GM21737 (cell line): Measurements from ENCODE around the gene FAM53B.

Source experiments
- ATAC-seq: cut with Tn5 transposase; IDR thresholded peaks from one replicate; pipeline ENCODE4 v1.9.1; 2021; ENCODE audit warnings: mild to moderate bottlenecking, moderate library complexity; ENCODE audit not compliant: unreplicated experiment

FAM53B gene

DNA sequence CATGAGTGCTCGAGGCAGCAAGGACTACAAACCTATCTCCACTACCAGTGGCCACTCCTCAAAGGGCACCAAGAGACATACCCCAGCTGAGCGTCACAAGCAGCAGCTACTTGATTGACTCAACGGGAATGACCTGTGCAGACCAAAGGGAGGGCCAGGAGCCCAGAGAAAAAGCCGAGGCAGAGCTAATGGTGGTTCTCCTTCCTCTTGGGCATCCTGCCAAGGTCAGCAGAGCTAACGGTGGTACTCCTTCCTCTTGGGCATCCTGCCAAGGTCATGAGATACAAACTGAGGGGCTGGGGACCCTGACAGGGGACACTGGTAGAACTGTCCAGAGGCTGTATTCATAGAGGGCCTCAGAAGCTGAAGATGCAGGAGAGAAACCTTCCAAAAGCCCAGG lies 60.4 kb downstream of the FAM53B start:
- no peak for ATAC-seq

DNA sequence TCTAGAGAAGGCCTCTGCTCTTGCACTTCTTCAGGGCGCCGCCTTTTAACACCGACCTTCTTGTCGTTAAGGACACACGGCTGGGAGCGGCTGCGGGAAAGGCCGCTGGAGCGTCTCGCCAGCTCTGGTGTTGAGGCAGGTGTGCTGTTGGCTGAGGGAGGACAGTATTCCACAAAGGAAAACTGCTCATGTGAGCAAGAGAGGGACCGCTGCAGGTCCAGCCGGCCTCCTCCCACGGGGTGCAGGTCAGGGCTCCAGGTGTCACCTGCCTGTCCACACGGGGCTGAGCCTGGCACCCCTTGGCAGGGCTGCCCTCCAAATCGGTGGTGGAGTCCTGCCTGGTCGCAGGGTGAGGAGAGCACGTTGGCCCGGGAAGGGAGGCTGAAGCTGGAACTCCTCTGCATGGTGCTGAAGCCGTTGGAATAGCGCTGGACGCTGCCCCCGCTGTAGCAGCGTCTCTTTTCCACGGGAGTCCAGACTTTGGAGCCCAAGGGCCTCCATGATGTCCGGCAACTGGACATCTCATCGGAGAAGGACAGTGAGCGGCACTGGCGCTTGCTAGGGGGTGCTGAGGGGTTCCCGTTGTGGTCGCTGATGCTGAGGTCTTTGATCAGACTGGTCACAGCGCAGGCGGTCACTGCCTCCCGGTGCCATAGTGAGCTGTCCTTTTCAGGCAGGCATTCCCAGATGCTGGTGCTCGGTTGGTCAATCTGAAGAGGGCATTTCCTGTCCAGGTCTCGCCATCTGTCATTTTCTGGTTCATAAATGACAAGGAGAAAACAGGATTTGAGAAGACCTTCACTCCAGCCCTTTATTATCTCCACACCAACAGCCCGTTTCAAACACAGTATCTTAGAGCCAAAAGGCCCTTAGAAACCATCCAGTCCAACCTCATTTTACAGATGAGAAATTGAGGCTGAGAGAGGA lies 62.3 kb downstream of the FAM53B start:
- no peak for ATAC-seq

DNA sequence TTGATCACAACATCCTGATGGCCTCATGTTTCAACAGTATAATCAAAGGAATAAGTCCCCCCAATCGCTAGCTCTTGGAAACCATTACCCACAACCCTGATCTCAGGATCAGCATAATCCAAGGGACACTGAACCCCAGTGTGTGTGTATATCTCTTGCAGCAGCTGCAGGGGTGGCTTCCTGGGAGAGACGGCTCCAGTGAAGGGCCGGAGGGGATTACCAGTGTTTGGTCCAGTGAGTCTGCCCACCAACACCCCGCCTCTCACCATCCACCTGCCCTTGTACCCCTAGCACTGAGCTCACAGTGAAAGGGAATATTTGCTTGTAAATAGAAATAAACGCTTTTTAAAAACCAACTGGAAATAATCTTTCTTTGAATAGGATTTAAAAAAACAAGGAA lies 63.1 kb downstream of the FAM53B start:
- ATAC-seq: no peak

DNA sequence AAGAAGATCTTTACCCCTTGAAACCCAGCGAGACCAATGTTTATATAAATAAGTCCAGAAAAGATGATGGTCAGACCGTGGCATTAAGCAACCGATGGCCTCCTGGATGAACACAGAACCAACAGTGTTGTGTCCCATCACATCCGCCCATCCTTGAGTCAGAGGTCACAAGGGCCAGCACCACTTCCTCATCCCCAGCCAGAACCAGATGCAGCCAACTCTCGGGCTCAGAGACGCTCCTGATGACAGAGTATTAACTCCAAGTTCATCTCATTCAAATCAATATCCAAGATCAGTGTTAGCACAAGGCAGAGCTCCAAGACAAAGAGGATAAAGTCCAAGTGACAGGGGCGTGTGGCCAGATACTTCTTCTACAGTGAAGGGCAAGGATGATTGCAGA lies 63.5 kb downstream of the FAM53B start:
- no peak for ATAC-seq

DNA sequence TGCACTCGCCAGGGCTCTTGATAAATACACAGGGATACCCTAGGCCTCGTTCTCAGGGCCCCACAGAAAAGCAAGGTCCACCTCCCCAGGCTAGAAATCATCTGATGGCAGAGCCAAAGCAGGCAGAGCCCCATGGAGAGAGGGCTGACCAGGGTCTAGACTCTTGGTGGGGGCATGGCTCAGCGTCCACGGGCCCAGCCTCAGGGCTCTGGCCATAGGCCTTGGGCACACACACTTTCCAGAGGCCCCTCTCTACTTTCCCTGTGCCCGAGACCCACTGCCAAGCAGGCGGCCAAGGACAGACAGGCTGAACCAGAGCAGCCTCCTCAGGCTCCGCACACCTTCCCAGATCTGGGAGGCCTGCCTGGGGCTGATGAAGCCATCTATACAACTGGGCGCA lies 64.8 kb downstream of the FAM53B start:
- ATAC-seq: no peak

DNA sequence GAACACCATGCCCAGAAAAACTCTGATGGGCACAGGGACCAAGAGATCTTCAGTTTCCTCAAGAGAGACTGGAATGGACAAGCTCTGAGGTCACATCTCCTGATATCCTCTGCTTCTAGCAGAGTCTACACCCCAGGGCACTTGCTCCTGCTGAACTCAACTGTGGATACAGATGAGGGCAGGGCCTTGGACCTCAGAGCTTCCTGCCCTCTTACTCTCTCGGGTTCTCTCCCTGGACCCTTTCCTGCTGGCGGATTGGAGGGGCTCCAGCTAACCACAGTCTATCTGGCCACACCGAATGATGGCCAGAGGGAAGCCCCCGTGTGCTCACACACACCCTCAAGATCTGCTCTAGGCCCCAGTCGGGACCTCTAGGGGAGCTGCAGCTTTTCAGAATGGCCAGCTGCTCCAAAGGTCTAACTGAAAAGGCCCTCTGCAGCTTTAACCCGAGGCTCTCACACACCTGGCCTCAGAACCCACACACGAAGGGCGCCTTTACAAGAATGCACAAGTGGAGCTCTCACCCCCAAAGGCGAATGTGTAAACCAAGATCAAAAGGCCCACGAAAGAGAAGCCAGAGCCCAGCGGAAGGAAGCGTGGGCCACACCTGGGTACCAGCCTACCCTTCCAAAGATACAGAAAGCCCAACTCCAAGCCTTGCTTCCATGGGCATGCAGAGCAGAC lies 65.5 kb downstream of the FAM53B start:
- no peak for ATAC-seq

DNA sequence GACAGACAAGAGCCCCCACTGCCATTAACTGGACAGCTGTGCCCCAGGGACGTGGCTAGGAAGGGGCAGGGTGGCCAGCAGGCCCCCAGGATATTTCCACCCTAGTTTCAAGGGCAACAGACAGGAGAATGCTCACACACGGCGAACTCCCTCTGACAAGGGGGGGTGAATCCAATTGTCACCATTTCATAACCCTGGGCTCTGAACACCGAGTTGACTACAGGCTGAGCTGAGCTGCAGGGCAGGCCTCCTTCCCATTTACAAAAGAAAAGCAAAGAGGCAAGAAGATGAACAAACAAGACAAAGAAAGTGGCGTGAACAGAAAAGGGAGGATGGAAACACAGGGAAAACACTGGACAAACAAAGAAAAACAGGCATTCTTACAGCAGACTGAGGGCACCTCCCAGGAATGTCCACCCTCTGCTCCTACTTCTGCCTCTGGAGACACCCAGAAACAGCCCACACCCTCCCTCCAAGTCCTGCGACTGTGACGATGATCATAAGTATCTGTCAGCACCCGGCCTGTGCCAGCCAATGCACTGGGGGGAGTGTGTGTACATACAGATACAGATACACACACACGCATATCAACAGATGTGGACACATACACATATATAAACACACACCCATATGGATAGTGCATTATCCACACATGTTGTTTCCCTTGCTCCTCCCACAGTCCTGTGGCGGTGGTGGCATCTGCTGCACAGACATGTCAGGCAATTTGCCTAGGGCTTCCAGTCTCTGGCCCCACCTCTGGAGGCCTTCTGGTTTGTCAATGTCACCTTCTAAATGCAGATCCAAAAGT lies 66.2 kb downstream of the FAM53B start:
- no peak for ATAC-seq

DNA sequence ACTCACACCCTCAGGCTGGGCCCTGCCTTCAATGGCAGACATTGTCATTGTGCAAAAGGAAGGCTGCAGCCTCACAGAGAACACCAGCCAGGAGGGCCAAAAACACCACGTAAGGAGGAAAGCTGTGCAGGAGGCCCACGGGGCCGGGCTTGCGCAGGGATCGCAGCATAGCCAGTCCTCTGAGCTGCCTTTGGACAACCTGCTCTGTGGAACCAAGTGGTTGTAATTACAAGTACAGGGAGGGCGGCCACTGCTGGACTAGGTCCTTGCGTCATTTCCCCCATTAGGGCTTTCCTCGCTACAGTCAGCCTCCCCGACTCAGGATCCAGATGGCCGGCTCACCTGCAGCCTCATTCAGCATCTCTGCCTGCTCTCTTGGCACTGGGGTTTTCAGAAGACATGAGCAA lies 66.9 kb downstream of the FAM53B start:
- ATAC-seq: no peak

DNA sequence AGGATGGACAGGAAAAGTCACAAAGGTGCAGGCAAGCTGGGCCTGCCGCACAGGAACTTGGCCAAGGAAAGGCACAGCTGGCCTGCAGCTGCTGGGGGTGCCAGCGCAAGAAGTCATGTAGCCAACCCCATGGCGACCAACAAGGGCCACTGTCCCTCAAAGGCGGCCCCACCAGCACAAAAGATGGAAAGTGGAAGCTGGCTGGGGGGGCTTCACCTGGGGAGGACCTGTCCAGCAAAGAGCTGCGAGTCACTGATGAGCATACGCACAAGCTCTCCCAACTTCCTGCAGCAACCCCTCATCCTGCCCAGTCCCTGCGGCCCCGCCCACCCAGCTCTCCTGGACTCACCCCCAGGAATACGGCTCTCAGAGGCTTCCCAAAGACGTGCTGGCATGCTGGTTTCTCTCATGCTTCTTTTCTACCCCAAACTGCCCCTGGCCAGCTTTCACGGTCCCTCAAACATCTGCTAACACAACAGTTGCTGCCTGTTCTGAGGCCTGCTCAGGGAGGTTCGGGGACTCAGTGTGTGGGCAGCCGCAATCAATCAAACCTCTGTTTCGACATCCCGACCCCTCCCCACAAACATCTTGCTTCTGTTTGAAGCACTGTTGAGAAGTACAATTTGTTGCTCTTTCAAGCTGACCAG lies 67.6 kb downstream of the FAM53B start:
- ATAC-seq: no peak

DNA sequence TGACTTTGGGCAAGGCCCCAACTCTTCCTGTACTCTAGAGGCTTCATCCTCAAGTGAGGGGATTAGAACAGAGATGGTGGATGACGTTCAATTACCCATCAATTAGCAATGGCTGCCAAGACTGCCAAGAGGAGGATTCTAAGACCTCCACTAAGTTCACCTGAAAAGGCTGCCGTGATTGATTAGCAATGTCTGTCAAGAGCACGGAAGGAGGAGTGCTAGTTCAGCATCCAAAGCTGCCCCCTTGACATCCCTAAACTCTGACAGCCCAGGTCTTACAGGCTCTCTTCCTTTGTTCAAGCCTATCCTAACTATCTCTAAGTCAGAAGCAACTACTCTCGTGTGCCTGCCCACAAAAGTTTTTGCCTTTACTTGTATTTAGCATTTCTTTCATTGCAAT lies 68.4 kb downstream of the FAM53B start:
- ATAC-seq: no peak

DNA sequence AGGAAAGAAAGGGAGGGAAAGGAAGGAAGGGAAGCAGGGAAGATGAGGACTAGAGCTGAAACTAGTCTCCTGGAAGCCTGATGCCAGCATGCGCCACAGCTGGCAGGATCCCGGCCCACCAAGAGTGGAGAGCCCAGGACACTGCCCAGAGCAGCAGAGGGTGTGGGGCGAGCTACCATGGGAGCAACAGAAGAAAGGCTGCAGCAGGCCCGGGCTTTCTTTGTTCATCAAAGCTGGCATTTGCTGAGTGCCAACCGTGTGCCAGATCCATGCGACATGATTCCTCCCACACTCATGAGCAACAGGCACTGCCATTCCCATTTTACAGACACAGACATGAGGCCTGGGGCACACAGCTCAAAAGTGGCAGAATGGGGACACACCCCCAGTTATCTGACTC lies 68.9 kb downstream of the FAM53B start:
- ATAC-seq: no peak

DNA sequence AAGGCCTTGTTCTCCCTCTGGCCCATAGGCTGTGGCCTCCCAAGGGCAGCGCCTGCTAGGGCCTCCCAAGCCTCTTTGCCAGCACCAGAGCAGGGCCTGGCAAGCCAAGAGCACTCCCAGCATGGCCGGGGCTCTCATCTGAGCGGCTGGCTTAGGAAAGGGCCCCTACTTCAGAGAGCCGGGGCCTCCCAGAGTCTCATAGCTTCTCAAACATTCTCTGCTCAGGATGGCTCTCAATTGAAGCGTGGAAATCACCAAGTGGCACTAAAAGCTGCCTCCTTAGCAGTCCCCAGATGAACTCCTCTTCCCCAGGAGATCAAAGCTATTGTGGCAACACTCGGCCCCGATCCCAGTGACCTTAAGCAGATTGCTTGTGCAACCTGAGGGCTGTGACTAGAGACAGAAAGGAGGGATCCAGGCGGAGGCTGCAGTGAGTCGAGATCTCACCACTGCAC lies 69.4 kb downstream of the FAM53B start:
- no peak for ATAC-seq

DNA sequence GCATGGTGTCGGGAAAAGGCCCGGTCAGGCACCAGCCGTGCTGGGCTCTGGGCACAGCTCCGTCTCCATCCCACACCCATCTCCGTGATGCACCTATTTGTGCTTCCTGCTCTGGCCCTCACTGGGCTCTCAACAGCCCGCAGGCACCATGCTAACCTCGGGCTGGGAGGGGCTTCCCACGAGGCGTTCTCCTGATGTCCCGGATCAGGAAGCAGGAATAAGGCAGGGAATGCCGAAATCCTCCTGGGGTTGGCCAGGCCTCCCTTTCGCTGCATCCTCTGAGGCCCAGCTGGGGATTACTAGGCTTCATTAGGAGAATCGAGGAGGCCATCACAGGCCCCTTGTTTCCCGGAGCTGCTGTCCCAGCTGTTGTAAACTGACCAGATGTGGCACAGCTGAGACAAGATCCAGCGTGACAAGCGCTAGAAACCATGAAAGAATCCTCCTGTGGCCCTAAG lies 72.0 kb downstream of the FAM53B start:
- ATAC-seq: no peak

DNA sequence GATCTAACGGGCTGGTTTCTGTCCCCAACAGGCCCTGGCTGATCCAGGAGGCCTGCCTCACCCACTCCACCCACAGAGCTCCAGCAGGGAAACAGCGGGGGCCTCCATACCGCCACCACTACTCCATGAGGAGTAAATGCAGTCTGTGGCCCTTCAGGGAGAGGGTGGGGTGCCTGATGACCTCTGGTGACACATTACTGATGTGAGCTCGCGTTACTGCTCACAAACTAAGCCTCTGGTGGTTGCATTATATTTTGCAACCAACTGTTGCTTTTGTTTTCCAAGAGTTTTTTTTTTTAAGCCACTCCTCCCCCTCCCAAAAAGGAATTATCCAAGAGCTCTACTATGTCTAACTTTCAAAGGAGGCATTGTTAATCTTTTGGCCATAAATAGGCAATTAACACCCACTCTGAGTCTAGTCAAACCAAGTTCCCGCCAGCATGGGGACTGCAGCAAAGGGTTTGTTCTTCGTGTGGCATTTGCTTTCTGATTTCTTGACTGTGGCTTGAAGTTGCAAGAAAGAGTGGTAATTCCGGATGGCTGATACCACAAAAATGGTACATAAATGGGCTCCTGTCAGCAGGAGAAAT lies 72.6 kb downstream of the FAM53B start:
- no peak for ATAC-seq

DNA sequence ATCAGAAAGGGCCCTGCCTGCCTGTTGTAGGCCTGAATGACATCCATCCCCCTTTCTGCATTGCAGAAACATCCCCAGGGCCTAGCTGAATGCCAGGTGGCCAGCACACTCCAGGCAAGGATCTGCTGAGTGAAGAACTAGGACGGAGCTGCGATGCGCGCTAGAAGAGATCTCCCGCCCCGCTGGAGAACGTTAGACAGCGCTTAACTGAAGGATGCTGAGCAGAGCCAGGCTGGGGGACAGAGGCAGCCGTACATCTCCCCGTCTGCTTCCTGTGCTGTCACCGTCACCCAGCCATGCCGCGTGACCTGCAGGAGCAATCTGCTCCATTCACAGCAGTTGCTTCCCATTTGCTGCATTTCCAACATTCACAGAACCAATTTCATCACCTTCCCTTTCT lies 73.3 kb downstream of the FAM53B start:
- ATAC-seq: no peak

DNA sequence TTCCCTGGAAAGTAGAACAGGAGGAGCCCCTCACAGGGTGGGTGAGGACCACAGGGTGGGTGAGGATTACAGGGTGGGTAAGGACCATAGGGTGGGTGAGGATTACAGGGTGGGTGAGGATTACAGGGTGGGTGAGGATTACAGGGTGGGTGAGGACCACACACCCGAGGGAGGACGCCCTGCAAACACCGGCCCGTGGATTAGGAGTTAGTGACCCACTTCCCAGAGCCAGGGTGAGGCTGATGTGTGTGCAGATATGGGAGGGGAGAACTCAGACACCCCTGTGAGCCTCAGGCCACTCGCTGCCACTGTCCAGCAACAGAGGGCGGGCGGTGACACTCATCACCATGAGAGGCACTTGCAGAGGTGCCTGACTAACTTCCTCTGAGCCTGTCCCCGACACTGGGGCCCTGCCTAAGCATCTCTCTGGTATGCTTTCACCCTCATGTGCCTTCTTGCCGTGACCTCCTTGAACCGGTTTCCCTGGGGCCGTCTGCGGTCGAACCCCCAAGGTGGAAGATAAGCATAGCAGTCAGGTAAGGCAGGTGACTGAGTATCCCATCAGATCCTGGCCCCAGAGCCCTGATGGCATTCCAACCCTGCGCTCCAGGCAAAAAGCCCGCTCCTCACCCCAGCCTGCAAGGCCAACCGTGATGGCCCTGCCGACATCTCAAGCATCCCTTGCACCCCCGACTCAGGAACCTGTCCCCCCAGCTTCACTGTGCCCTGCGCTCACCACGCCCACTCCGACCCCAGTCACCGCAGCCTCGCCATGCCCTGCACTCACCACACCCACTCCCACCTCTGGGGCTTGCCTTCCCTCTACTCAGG lies 74.1 kb downstream of the FAM53B start:
- ATAC-seq: no peak

DNA sequence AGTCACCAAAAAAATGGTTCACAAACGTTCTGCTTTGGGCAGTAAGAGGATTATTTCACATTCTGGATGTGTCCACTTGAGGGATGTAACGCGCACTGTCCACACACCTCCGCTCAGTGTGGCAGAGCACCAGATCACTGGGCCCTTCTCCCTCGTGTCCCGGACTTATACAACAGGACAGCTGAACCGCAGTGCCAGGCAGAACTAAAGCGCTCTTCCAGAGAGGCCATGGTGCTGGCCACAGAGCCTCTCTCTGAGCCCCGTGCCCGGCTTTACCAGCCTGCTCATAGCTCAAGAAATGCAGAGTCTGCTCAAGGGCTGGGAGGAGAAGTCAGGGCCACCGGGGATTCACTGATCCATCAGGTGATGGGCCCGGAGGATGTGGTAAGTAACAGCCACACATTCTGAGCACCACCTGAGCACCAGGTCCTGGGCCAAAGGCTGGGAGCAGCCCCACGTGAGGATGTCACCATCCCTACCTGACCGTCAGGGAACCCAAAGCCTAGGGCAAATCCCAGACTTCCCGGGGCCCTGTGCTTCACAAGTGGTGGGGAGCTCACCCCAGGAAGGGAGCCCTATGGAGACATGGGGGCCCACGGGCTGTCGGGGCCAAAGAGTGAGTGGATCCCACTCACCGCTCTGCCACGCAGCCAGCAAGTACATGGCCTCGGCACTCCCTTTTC lies 74.9 kb downstream of the FAM53B start:
- ATAC-seq: no peak

DNA sequence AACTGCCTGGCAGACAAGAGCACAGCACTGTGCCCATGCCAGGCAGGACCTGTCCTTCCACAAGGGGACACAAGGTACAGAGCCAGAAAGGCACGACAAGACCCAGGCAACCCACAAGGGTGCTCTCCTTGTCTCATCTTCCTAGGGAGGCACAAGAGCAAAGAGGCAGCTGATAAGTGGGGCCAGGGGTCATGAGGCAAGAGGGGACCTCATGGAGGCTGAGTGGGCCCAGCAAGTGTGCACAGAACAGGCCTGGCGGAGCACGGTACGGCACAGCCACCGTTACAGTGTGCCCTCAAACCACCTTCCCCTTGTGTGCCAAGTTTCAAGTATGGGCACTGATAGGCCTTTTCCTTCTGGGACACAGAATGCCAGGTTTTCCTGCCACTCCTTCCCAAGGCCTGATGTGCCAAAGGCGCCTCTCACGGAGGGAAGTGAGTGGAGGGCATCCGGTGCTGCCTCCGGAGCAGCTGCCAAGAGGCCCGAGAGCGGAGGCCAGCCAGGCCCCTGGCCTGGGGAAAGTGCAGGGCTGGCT lies 75.6 kb downstream of the FAM53B start:
- no peak for ATAC-seq
